GM21737 (cell line): ENCODE results near the gene EXOSC3.

Experiments
- ATAC-seq: cut with Tn5 transposase; IDR thresholded peaks from one replicate; pipeline ENCODE4 v1.9.1; 2021; ENCODE audit warnings: mild to moderate bottlenecking, moderate library complexity; ENCODE audit not compliant: unreplicated experiment

Gene EXOSC3

GRCh38 chr9:37739222-37739621 lies 45.6 kb downstream of the EXOSC3 start:
- ATAC-seq, result no peak

GRCh38 chr9:37732952-37733351 lies 51.9 kb downstream of the EXOSC3 start:
- ATAC-seq, result no peak

GRCh38 chr9:37732086-37732741 lies 52.6 kb downstream of the EXOSC3 start:
- ATAC-seq, result no peak

GRCh38 chr9:37730839-37731238 lies 54.0 kb downstream of the EXOSC3 start:
- ATAC-seq, result no peak

- ATAC-seq, result no peak
Observed at GRCh38 chr9:37730256-37730655, 54.6 kb downstream of the EXOSC3 start.
